Memory B cell (primary cell): ENCODE data around the gene DGUOK.

Experiments
- ATAC-seq: fragments of 150-1000 bp; cut with Tn5 transposase; 2 replicates; pipeline ENCODE4 v1.10.0; 2021; ENCODE audit warnings: low read depth, mild to moderate bottlenecking, moderate library complexity
- DNase-seq, 2 donors: peaks; one replicate each; pipeline ENCODE4 v3.0.0; 2022; ENCODE audit warnings: low spot score in 2 of 2
- H3K27ac Mint-ChIP-seq: one replicate; pipeline ENCODE4 v1.8.0; 2022; ENCODE audit warnings: mild to moderate bottlenecking, moderate library complexity, mixed read lengths
- H3K27me3 Mint-ChIP-seq: one replicate; pipeline ENCODE4 v1.8.0; 2022; ENCODE audit warnings: mixed read lengths
- H3K36me3 Mint-ChIP-seq: one replicate; pipeline ENCODE4 v1.8.0; 2022; ENCODE audit warnings: mild to moderate bottlenecking, mixed read lengths
- H3K4me1 Mint-ChIP-seq: one replicate; pipeline ENCODE4 v1.8.0; 2022; ENCODE audit warnings: mixed read lengths
- H3K4me3 Mint-ChIP-seq: one replicate; pipeline ENCODE4 v1.8.0; 2022; ENCODE audit warnings: mild to moderate bottlenecking, moderate library complexity, mixed read lengths
- H3K9me3 Mint-ChIP-seq: one replicate; pipeline ENCODE4 v1.8.0; 2022; ENCODE audit warnings: mixed read lengths

The DGUOK gene

DNA sequence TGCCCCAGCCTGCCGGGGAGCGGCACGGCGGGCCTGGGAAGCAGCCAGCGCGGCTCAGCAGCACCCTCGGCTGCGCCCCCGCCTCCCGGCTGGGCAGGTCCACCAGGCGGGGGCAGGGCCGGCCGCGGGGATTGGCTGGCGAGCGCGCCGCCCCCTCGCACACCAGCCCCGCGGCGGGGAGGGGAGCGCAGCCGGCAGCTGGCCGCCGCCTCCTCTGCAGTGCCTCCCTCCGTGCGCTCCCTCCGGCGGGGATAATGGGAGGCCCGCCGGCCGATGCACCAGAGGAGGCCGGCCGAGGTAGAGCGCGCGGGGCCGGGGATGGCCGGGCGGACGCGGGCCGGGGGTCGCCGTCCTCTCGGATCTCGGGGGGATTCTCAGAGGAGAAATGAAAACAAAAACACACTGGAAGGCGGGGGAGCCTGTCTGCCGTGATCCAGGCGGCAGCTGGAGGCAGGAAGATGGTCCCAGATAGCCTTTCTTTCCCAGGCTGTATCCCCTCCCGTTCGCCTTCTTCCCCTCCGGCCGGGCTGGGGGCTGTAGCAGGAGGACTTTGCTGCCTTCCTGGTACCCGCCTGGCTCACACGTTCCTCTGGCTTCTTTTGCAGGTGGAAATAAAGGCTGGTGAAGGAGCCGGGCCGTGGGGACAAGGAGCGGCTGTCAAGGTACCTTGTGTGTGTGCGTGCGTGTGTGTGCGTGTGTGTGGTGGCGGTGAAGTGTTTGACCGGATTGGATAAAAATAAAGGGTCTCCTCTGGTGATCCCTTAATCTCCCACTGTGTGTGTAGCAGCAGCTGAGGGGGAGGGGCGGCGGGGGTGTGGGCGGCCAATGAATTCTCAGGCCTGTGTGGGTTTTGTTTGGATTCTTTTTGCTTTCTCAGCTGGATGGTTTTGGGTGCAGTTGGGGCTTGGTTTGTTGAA is 76.1 kb downstream of the DGUOK start:
- H3K9me3 Mint-ChIP-seq: no peaks in the 10 kb centered on the region
- ATAC-seq (peak; percentile 92), DNase-seq (peak; percentile 69 to 80)
- H3K27ac Mint-ChIP-seq: no peak overlapping the region
- H3K27me3 Mint-ChIP-seq: no peaks in the 10 kb centered on the region
- peaks cover 54% of the 10 kb centered on the region for H3K4me1 Mint-ChIP-seq
- peaks cover 7% of the 10 kb centered on the region for H3K36me3 Mint-ChIP-seq
- H3K4me3 Mint-ChIP-seq: peak overlapping the region; percentile 72

GRCh38 chr2:74003494-74004211 is 77.0 kb downstream of the DGUOK start:
- ATAC-seq (no peak), DNase-seq (no peak)
- H3K4me1 Mint-ChIP-seq: peaks cover 52% of the 10 kb centered on the region
- H3K4me3 Mint-ChIP-seq: peak overlapping the region; percentile 27
- H3K36me3 Mint-ChIP-seq: peaks cover 5% of the 10 kb centered on the region
- H3K9me3 Mint-ChIP-seq: no peaks in the 10 kb centered on the region
- no peaks in the 10 kb centered on the region for H3K27me3 Mint-ChIP-seq
- H3K27ac Mint-ChIP-seq: peak overlapping the region; percentile 28

- no peak for ATAC-seq
- Mint-ChIP-seq H3K4me3 (peak overlapping the region; percentile 5), H3K36me3 (peaks cover 5% of the 10 kb centered on the region), H3K27me3 (no peaks in the 10 kb centered on the region), H3K27ac (peak overlapping the region; percentile 38), H3K4me1 (peaks cover 46% of the 10 kb centered on the region), H3K9me3 (no peaks in the 10 kb centered on the region)
- no peak for DNase-seq
Measured at GRCh38 chr2:74004212-74005182, 77.8 kb downstream of the DGUOK start.

GRCh38 chr2:74005786-74006185 is 79.1 kb downstream of the DGUOK start:
- DNase-seq: no peak
- Mint-ChIP-seq H3K9me3 (no peaks in the 10 kb centered on the region), H3K27ac (no peak overlapping the region), H3K36me3 (peaks cover 5% of the 10 kb centered on the region), H3K4me3 (no peak overlapping the region), H3K4me1 (peaks cover 34% of the 10 kb centered on the region), H3K27me3 (no peaks in the 10 kb centered on the region)
- ATAC-seq: no peak

GRCh38 chr2:74006459-74006858 is 79.8 kb downstream of the DGUOK start:
- Mint-ChIP-seq H3K36me3 (peaks cover 5% of the 10 kb centered on the region), H3K4me3 (no peak overlapping the region), H3K9me3 (no peaks in the 10 kb centered on the region), H3K27me3 (no peaks in the 10 kb centered on the region), H3K4me1 (peaks cover 27% of the 10 kb centered on the region), H3K27ac (no peak overlapping the region)
- no peak for ATAC-seq
- DNase-seq: no peak

GRCh38 chr2:74007121-74007520 is 80.4 kb downstream of the DGUOK start:
- Mint-ChIP-seq H3K4me1 (peaks cover 21% of the 10 kb centered on the region), H3K27me3 (no peaks in the 10 kb centered on the region), H3K27ac (peak overlapping the region; percentile 24), H3K4me3 (no peak overlapping the region), H3K9me3 (no peaks in the 10 kb centered on the region), H3K36me3 (peaks cover 5% of the 10 kb centered on the region)
- no peak for DNase-seq
- ATAC-seq: no peak

- DNase-seq (no peak), ATAC-seq (no peak)
- H3K27me3 Mint-ChIP-seq: no peaks in the 10 kb centered on the region
- H3K4me3 Mint-ChIP-seq: no peak overlapping the region
- H3K36me3 Mint-ChIP-seq: peaks cover 5% of the 10 kb centered on the region
- no peak overlapping the region for H3K27ac Mint-ChIP-seq
- H3K4me1 Mint-ChIP-seq: peaks cover 21% of the 10 kb centered on the region
- no peaks in the 10 kb centered on the region for H3K9me3 Mint-ChIP-seq
Measured at GRCh38 chr2:74007711-74008110, 81.0 kb downstream of the DGUOK start.
